LNCaP clone FGC (cell line): ENCODE data around the gene LAMA2.

ENCODE experiments used
- DNase-seq: peaks from one replicate; pipeline ENCODE4 v3.0.0-alpha.2; 2011; ENCODE audit warnings: low read depth
- H3K4me3 ChIP-seq: 2 replicates; pipeline ENCODE4 v1.5.1; 2011; ENCODE audit warnings: mild to moderate bottlenecking, low read depth, low read length, control low read depth
- CTCF ChIP-seq: IDR thresholded peaks from 2 replicates; pipeline ENCODE4 v1.5.1; 2012; ENCODE audit warnings: mild to moderate bottlenecking; ENCODE audit not compliant: control insufficient read depth, insufficient read depth; ENCODE audit errors: extremely low read depth

Gene LAMA2

GRCh38 chr6:128882991-128883611 lies at the start of gene LAMA2:
Gene LAMA2 (plus strand): TSS chr6:128883138. CDS start chr6:128883246, 108 bp downstream.
- no peak for DNase-seq
- no peak for TF ChIP-seq CTCF
- no peak within 1 kb of the TSS for H3K4me3 ChIP-seq

GRCh38 chr6:128836761-128837160 lies 46.2 kb upstream of the LAMA2 start:
- TF ChIP-seq CTCF = no peak
- DNase-seq = no peak
- no peak overlapping the region for H3K4me3 ChIP-seq

- TF ChIP-seq CTCF = no peak
- DNase-seq = no peak
- no peak overlapping the region for H3K4me3 ChIP-seq
Observed at GRCh38 chr6:128841518-128841917, 41.4 kb upstream of the LAMA2 start.

- DNase-seq = no peak
- no peak overlapping the region for H3K4me3 ChIP-seq
- no peak for TF ChIP-seq CTCF
Observed at GRCh38 chr6:128844598-128844997, 38.3 kb upstream of the LAMA2 start.

- DNase-seq = no peak
- no peak for TF ChIP-seq CTCF
- no peak overlapping the region for H3K4me3 ChIP-seq
Observed at GRCh38 chr6:128847431-128848210, 35.3 kb upstream of the LAMA2 start.

- no peak for TF ChIP-seq CTCF
- no peak overlapping the region for H3K4me3 ChIP-seq
- no peak for DNase-seq
Observed at GRCh38 chr6:128848212-128848935, 34.6 kb upstream of the LAMA2 start.
